Stimulated activated CD4-positive, alpha-beta T cell treated with anti-CD3 and anti-CD28 coated beads, Interleukin-2, amount 100 ng/mL, for 48 hours (primary cell): ENCODE results near the gene TTC36.
A peak's percentile ranks its signal among the peaks of the same experiment; 100 is the strongest.
"Not testable (repeated sequence)": the region's sequence is repeated elsewhere in the genome, so short reads cannot be mapped to it uniquely, and the experiment has no call there.

ENCODE experiments used
- DNase-seq, 2 donors: peaks; one replicate each; pipeline ENCODE4 v3.0.0-alpha.2; 2020

Gene TTC36

GRCh38 chr11:118532852-118533768 is 5.8 kb downstream of the TTC36 start:
- no peak for DNase-seq

GRCh38 chr11:118533769-118534729 is 6.8 kb downstream of the TTC36 start:
- DNase-seq: no peak

GRCh38 chr11:118535261-118535660 is 8.0 kb downstream of the TTC36 start:
- DNase-seq: no peak

- no peak for DNase-seq
Measured at GRCh38 chr11:118536726-118537125, 9.5 kb downstream of the TTC36 start.

- no peak for DNase-seq
Measured at GRCh38 chr11:118537409-118537980, 10.2 kb downstream of the TTC36 start.

GRCh38 chr11:118544010-118544646 is 16.9 kb downstream of the TTC36 start:
- no peak for DNase-seq

- no peak for DNase-seq
Measured at GRCh38 chr11:118544647-118545010, 17.4 kb downstream of the TTC36 start.

- DNase-seq: no peak
Measured at GRCh38 chr11:118545533-118545932, 18.3 kb downstream of the TTC36 start.

GRCh38 chr11:118547132-118547531 is 19.9 kb downstream of the TTC36 start:
- DNase-seq: no peak

- no peak for DNase-seq
Measured at GRCh38 chr11:118552341-118552740, 25.1 kb downstream of the TTC36 start.

GRCh38 chr11:118560806-118561205 is 33.5 kb downstream of the TTC36 start:
- DNase-seq: no peak

- DNase-seq: no peak
Measured at GRCh38 chr11:118565051-118565450, 37.8 kb downstream of the TTC36 start.

GRCh38 chr11:118569670-118570069 is 42.4 kb downstream of the TTC36 start:
- no peak for DNase-seq

- DNase-seq: no peak
Measured at GRCh38 chr11:118570787-118571186, 43.5 kb downstream of the TTC36 start.

- DNase-seq: peak in 1 of 2 donors; percentile 4
Measured at GRCh38 chr11:118571701-118572060, 44.4 kb downstream of the TTC36 start.

GRCh38 chr11:118572061-118572980 is 45.0 kb downstream of the TTC36 start, which contains the start of gene ARCN1:
ARCN1 (plus strand) TSS chr11:118572409; CDS start chr11:118572548, 139 bp downstream.
- peak; percentile 56 to 66 for DNase-seq

GRCh38 chr11:118572981-118573550 is 45.8 kb downstream of the TTC36 start:
- DNase-seq: peak; percentile 10 to 19

- no peak for DNase-seq
Measured at GRCh38 chr11:118574636-118575035, 47.4 kb downstream of the TTC36 start.

GRCh38 chr11:118577995-118578394 is 50.7 kb downstream of the TTC36 start:
- not testable (repeated sequence) for DNase-seq
